ENCODE data around the gene BCAR3. TPM values are rescaled to one million over a fixed set of nuclear protein-coding genes. Genes with fewer than 3 reads are reported as not detected.

BCAR3 gene
- total RNA-seq, 1 donor from 2014 or later = 38.5 TPM

GRCh38 chr1:93668121-93668520, 13.5 kb downstream of the BCAR3 start:
- no peaks in the 10 kb centered on the region for H3K9me3 Mint-ChIP-seq
- H3K4me1 Mint-ChIP-seq = peaks cover 76% of the 10 kb centered on the region
- peak overlapping the region; percentile 85 for H3K27ac Mint-ChIP-seq (ENCODE audit: unreplicated experiment)
- peak overlapping the region; percentile 18 for H3K4me3 Mint-ChIP-seq
- H3K36me3 Mint-ChIP-seq (ENCODE audit: low read depth) = peaks cover 21% of the 10 kb centered on the region
- no peaks in the 10 kb centered on the region for H3K27me3 Mint-ChIP-seq (ENCODE audit: low read depth)
- no peak for DNase-seq (ENCODE audit: low read depth, low spot score)
- no peak for TF ChIP-seq CTCF (conservative IDR thresholded peaks at IDR 0.05)

GRCh38 chr1:93667642-93668041, 14.0 kb downstream of the BCAR3 start:
- peaks cover 21% of the 10 kb centered on the region for H3K36me3 Mint-ChIP-seq (ENCODE audit: low read depth)
- no peaks in the 10 kb centered on the region for H3K27me3 Mint-ChIP-seq (ENCODE audit: low read depth)
- H3K9me3 Mint-ChIP-seq = no peaks in the 10 kb centered on the region
- no peak for DNase-seq (ENCODE audit: low read depth, low spot score)
- H3K27ac Mint-ChIP-seq (ENCODE audit: unreplicated experiment) = peak overlapping the region; percentile 69
- TF ChIP-seq CTCF (conservative IDR thresholded peaks at IDR 0.05) = no peak
- peaks cover 76% of the 10 kb centered on the region for H3K4me1 Mint-ChIP-seq
- H3K4me3 Mint-ChIP-seq = peak overlapping the region; percentile 18

GRCh38 chr1:93666613-93667384, 14.8 kb downstream of the BCAR3 start:
- Mint-ChIP-seq H3K4me3 (no peak overlapping the region), H3K27me3 (ENCODE audit: low read depth) (no peaks in the 10 kb centered on the region), H3K27ac (ENCODE audit: unreplicated experiment) (peak overlapping the region; percentile 45), H3K36me3 (ENCODE audit: low read depth) (peaks cover 19% of the 10 kb centered on the region), H3K4me1 (peaks cover 82% of the 10 kb centered on the region), H3K9me3 (no peaks in the 10 kb centered on the region)
- TF ChIP-seq CTCF (conservative IDR thresholded peaks at IDR 0.05) = no peak
- no peak for DNase-seq (ENCODE audit: low read depth, low spot score)

- Mint-ChIP-seq H3K27ac (ENCODE audit: unreplicated experiment) (peak overlapping the region; percentile 77), H3K27me3 (ENCODE audit: low read depth) (no peaks in the 10 kb centered on the region), H3K4me3 (peak overlapping the region; percentile 78), H3K9me3 (no peaks in the 10 kb centered on the region), H3K4me1 (peaks cover 85% of the 10 kb centered on the region), H3K36me3 (ENCODE audit: low read depth) (peaks cover 19% of the 10 kb centered on the region)
- no peak for TF ChIP-seq CTCF (conservative IDR thresholded peaks at IDR 0.05)
- DNase-seq (ENCODE audit: low read depth, low spot score) = no peak
Measured at GRCh38 chr1:93665015-93665414, 16.6 kb downstream of the BCAR3 start.

GRCh38 chr1:93663208-93663614, 18.4 kb downstream of the BCAR3 start:
- Mint-ChIP-seq H3K4me1 (peaks cover 76% of the 10 kb centered on the region), H3K27ac (ENCODE audit: unreplicated experiment) (peak overlapping the region; percentile 75), H3K27me3 (ENCODE audit: low read depth) (no peaks in the 10 kb centered on the region)

More at GRCh38 chr1:93663208-93663614, 18.4 kb downstream of the BCAR3 start:
- Mint-ChIP-seq H3K9me3 (no peaks in the 10 kb centered on the region), H3K4me3 (peak overlapping the region; percentile 7), H3K36me3 (ENCODE audit: low read depth) (peaks cover 22% of the 10 kb centered on the region)
- DNase-seq (ENCODE audit: low read depth, low spot score) = no peak
- no peak for TF ChIP-seq CTCF (conservative IDR thresholded peaks at IDR 0.05)

Measured in neural crest cell (in vitro differentiated cells).